ENCODE results near the gene SCNM1.
"Not testable (repeated sequence)": the region's sequence is repeated elsewhere in the genome, so short reads cannot be mapped to it uniquely, and the experiment has no call there.

The SCNM1 gene

DNA sequence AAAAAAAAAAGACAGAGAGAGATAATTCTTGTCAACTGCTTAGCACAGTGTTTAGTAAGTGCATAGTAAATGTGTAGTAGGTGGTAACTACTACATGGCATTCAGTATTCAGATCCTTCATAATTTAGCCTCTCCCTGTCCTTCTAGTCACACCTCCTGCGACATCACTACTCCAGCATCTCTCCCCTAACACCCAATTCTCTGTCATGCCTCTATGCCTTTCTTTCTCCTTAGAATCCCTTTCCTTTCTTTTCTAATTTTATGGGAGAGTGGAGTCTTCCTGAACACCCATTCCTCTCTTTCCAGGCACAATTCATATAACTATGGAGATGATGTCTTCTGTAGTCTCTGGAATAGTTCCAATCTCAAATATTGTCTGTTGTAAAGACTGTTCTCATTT lies 27.9 kb downstream of the SCNM1 start:
- H2AFZ ChIP-seq (ENCODE audit: low read length, unreplicated experiment): no peak overlapping the region
- peaks cover 16% of the 10 kb centered on the region for H3K79me2 ChIP-seq (ENCODE audit: control insufficient read depth, insufficient read depth, low read length, unreplicated experiment)
- H3K4me3 ChIP-seq (ENCODE audit: low read depth, low read length): peak overlapping the region; percentile 38; the same call in 1 of the 2 replicates
- H3K4me1 ChIP-seq (ENCODE audit: control insufficient read depth, insufficient read depth, low read length, unreplicated experiment): peaks cover 17% of the 10 kb centered on the region
- H3K27ac ChIP-seq (ENCODE audit: low read depth, low read length): peak overlapping the region; percentile 92
- no peaks in the 10 kb centered on the region for H3K36me3 ChIP-seq (ENCODE audit: insufficient read depth, low read length)
- H3K27me3 ChIP-seq (ENCODE audit: insufficient read depth, low read length): no peaks in the 10 kb centered on the region

DNA sequence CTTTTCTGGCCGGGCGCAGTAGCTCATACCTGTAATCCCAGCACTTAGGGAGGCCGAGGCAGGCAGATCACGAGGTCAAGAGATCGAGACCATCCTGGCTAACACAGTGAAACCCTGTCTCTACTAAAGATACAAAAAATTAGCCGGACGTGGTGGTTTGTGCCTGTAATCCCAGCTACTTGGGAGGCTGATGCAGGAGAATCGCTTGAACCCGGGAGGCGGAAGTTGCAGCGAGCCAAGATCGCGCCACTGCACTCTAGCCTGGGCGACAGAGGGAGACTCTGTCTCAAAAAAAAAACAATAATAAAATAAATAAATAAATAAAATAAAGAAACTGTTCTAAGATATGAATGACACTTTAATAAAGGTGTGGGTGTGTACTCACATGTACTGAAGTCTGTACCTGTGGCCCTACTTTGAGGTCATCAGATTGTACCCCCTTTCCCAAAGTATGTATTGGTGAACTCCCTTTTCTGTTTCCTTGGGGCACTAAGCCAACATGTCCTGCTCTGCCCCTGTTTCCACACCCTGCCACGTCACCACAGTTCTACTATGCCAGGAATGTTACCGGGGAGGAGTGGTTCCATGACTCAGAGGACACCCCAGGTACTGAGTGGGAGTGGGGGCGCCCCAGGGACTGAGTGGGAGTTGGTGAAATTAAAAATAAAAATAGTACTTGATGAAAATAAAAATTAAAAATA lies 29.1 kb downstream of the SCNM1 start:
- Histone ChIP-seq H3K27ac (ENCODE audit: low read depth, low read length) (peak overlapping the region; percentile 92), H3K4me3 (ENCODE audit: low read depth, low read length) (peak overlapping the region; percentile 61)
- H3K27me3 ChIP-seq (ENCODE audit: insufficient read depth, low read length): not testable (repeated sequence)

DNA sequence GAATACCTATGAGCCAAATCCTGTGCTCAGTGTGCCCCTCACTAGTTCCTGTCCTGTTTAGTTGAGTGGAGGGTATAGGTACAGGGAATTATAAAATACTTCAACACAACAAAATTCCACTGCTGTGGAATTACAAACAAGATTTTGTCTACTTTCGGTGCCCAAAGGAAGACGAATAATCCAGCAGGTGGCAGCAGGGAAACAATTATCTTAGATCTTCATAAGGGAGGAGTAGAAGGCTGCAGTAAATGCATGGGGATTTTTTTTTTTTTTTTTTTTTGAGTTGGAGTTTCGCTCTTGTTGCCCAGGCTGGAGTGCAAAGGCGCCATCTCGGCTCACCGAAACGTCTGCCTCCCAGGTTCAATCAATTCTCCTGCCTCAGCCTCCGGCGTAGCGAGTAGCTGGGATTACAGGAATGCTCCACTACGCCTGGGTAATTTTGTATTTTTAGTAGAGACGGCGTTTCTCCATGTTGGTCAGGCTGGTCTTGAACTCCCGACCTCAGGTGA lies 30.4 kb downstream of the SCNM1 start:
- Histone ChIP-seq H3K4me3 (ENCODE audit: low read depth, low read length) (peak overlapping the region; percentile 38), H3K36me3 (ENCODE audit: insufficient read depth, low read length) (no peaks in the 10 kb centered on the region), H3K79me2 (ENCODE audit: control insufficient read depth, insufficient read depth, low read length, unreplicated experiment) (peaks cover 26% of the 10 kb centered on the region), H3K4me1 (ENCODE audit: control insufficient read depth, insufficient read depth, low read length, unreplicated experiment) (peaks cover 15% of the 10 kb centered on the region), H3K27ac (ENCODE audit: low read depth, low read length) (peak overlapping the region; percentile 92), H3K27me3 (ENCODE audit: insufficient read depth, low read length) (no peaks in the 10 kb centered on the region), H2AFZ (ENCODE audit: low read length, unreplicated experiment) (no peak overlapping the region)

More for the DNA sequence above, 29.1 kb downstream of the SCNM1 start:
- not testable (repeated sequence) for H2AFZ ChIP-seq (ENCODE audit: low read length, unreplicated experiment); H3K36me3 ChIP-seq (ENCODE audit: insufficient read depth, low read length)
- Histone ChIP-seq H3K79me2 (ENCODE audit: control insufficient read depth, insufficient read depth, low read length, unreplicated experiment) (peaks cover 17% of the 10 kb centered on the region), H3K4me1 (ENCODE audit: control insufficient read depth, insufficient read depth, low read length, unreplicated experiment) (peaks cover 17% of the 10 kb centered on the region)

DNA sequence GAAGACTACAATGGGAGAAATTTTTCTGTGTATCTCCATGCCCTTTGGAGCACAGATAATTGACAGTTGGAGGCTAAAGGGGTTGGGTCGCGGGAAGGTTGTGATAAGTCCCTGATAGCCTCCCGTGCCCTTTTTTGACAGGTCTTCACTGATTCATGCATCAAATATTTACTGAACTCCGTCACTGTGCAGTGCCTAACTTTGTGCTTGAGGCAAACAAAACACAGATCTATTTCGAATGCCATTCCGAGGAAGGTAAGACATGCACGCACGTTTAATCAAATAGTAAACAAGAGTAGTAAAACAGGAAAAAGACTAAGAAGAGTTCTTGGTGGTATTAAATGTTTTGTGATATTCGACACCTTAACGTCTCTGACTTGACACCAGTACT lies 31.9 kb downstream of the SCNM1 start:
- Histone ChIP-seq H3K4me1 (ENCODE audit: control insufficient read depth, insufficient read depth, low read length, unreplicated experiment) (peaks cover 26% of the 10 kb centered on the region), H3K27me3 (ENCODE audit: insufficient read depth, low read length) (no peaks in the 10 kb centered on the region), H3K4me3 (ENCODE audit: low read depth, low read length) (peak overlapping the region; percentile 100), H3K36me3 (ENCODE audit: insufficient read depth, low read length) (peaks cover 6% of the 10 kb centered on the region), H2AFZ (ENCODE audit: low read length, unreplicated experiment) (peak overlapping the region; percentile 81), H3K27ac (ENCODE audit: low read depth, low read length) (peak overlapping the region; percentile 93), H3K79me2 (ENCODE audit: control insufficient read depth, insufficient read depth, low read length, unreplicated experiment) (peaks cover 42% of the 10 kb centered on the region)

DNA sequence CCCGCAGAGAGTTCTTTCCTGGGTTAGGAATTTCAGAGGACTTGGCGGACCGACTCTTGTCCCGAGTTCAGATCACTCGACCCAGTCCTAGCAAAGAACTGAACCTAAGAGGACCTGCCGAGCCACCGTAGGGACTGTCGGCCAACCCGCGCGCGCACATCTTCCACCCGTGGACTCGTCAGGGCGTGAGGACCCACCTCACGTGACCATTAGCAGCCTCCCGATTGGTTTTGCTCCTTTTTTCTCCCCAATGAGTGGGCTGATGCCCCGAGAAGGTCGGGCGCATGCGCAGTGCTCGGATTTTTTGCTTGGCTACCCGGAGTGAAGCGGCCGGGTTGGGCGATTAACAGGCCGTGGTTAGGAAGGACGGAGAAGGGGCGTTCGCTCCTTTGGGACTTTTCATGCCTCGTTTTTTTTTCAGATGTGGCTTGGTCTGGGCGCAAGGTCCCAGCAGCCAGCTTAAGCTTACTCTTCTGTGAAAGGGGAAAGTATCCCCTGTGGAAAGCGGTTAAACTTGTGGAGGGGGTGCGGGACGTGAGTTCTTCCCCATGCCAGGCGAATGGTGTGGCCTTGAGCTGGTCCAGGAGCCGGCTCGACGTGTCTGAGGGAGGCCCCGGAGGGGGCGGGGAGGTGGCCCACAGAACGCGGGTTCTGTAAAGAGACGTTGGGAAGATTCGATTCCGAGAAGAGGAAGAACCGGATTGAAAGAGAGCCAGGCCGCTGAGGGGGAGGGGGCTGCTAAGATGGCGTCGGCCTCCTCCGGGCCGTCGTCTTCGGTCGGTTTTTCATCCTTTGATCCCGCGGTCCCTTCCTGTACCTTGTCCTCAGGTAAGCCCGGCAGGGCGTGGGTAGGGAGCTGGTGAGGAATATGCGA lies 32.5 kb downstream of the SCNM1 start, which contains the start of gene PIP5K1A:
Gene PIP5K1A (plus strand): TSS at position 299 of the 874 bp plus-strand sequence. CDS start 445 bp downstream, at position 744.
- Histone ChIP-seq H2AFZ (ENCODE audit: low read length, unreplicated experiment) (peak within 1 kb of the TSS; percentile 90), H3K79me2 (ENCODE audit: control insufficient read depth, insufficient read depth, low read length, unreplicated experiment) (peaks cover 48% of the 10 kb centered on the region)

DNA sequence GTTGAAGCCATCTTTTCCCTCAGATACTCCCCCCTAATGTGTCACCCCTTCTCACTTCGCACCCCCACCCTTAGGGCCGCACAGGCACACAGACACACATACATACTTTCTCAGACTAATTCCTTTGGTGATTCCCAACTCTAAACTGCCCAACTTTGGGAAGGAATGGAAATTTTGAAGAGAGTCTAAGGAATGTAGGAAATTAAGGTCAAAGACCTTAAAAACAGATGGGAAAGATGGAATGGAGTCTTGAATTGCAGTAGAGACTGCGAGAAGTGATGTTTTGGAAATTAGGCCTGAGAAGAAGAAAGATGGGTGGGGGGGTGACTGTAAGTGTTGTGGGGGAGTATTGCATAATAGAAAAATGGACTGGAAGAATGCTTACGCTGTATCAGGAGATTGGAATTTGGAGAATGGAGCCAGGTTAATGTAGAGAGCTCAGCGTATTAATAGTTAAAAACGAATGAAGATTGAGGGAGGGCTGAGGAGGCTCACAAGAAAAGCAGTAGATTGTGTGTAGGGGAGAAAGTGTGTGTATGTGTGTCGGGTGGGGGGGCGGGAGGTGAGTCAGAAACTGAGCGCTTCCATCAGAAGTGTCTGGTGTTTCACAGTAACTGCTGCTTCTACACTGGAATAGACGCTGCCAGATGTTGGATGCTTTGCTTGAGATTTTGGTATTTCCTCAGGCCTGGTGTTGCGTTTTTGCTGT lies 34.1 kb downstream of the SCNM1 start:
- H3K27me3 ChIP-seq (ENCODE audit: insufficient read depth, low read length): no peaks in the 10 kb centered on the region
- H3K4me3 ChIP-seq (ENCODE audit: low read depth, low read length): peak overlapping the region; percentile 100
- H3K79me2 ChIP-seq (ENCODE audit: control insufficient read depth, insufficient read depth, low read length, unreplicated experiment): peaks cover 63% of the 10 kb centered on the region
- H3K4me1 ChIP-seq (ENCODE audit: control insufficient read depth, insufficient read depth, low read length, unreplicated experiment): peaks cover 26% of the 10 kb centered on the region
- H3K27ac ChIP-seq (ENCODE audit: low read depth, low read length): peak overlapping the region; percentile 93
- no peak overlapping the region for H2AFZ ChIP-seq (ENCODE audit: low read length, unreplicated experiment)
- H3K36me3 ChIP-seq (ENCODE audit: insufficient read depth, low read length): peaks cover 15% of the 10 kb centered on the region

More for the DNA sequence above, 32.5 kb downstream of the SCNM1 start, which contains the start of gene PIP5K1A:
- peak within 1 kb of the TSS; percentile 93 for H3K27ac ChIP-seq (ENCODE audit: low read depth, low read length)
- peak within 1 kb of the TSS; percentile 100 for H3K4me3 ChIP-seq (ENCODE audit: low read depth, low read length)
- no peaks in the 10 kb centered on the region for H3K27me3 ChIP-seq (ENCODE audit: insufficient read depth, low read length)
- H3K4me1 ChIP-seq (ENCODE audit: control insufficient read depth, insufficient read depth, low read length, unreplicated experiment): peaks cover 26% of the 10 kb centered on the region
- peaks cover 9% of the 10 kb centered on the region for H3K36me3 ChIP-seq (ENCODE audit: insufficient read depth, low read length)

DNA sequence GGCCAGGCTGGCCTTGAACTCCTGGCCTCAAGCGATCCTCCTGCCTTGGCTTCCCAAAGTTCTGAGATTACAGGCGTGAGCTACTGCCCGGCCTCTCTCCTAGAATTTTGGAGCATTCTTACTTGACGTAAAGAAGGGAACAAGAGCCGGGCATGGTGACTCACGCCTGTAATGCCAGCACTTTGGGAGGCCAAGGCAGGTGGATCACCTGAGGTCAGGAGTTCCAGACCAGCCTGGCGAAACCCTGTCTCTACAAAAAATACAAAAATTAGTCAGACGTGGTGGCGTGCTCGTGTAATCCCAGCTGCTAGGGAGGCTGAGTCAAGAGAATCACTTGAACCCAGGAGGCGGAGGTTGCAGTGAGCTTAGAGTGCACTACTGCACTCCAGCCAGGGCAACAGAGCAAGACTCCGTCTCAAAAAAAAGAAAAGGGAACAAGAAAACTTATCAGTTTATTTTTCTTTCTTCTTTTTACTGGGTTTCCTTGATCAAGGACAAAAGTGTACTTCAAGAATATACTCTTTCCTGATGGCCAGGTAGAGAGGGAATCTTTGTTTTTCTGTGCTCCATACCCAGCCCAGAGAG lies 39.5 kb downstream of the SCNM1 start:
- not testable (repeated sequence) for H2AFZ ChIP-seq (ENCODE audit: low read length, unreplicated experiment); H3K27me3 ChIP-seq (ENCODE audit: insufficient read depth, low read length); H3K4me3 ChIP-seq (ENCODE audit: low read depth, low read length); H3K27ac ChIP-seq (ENCODE audit: low read depth, low read length)
- Histone ChIP-seq H3K79me2 (ENCODE audit: control insufficient read depth, insufficient read depth, low read length, unreplicated experiment) (peaks cover 95% of the 10 kb centered on the region), H3K4me1 (ENCODE audit: control insufficient read depth, insufficient read depth, low read length, unreplicated experiment) (peaks cover 25% of the 10 kb centered on the region), H3K36me3 (ENCODE audit: insufficient read depth, low read length) (peaks cover 19% of the 10 kb centered on the region)

DNA sequence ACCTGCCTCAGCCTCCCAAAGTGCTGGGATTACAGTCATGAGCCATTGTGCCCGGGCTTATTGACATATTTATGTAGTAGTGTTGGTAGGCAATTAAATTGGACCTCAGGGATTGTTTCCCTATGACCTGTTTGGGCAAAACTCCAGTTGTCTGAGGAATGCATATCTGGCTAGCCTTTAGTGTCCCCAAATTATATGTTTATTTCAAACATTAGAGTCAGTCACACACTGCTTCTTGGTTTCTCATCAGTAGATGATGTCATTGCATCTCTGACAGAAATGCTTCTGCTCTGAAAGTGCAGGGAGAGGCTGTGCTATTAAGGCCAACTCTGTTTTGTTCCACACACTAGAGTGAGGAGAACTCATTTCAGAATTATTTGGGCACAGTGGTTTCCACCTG lies 44.9 kb downstream of the SCNM1 start:
- H3K27ac ChIP-seq (ENCODE audit: low read depth, low read length): no peak overlapping the region
- H3K4me3 ChIP-seq (ENCODE audit: low read depth, low read length): no peak overlapping the region
- peaks cover 10% of the 10 kb centered on the region for H3K4me1 ChIP-seq (ENCODE audit: control insufficient read depth, insufficient read depth, low read length, unreplicated experiment)
- H3K36me3 ChIP-seq (ENCODE audit: insufficient read depth, low read length): peaks cover 4% of the 10 kb centered on the region; the same call in 1 of the 2 replicates
- H3K79me2 ChIP-seq (ENCODE audit: control insufficient read depth, insufficient read depth, low read length, unreplicated experiment): peaks cover 91% of the 10 kb centered on the region
- H2AFZ ChIP-seq (ENCODE audit: low read length, unreplicated experiment): no peak overlapping the region
- H3K27me3 ChIP-seq (ENCODE audit: insufficient read depth, low read length): no peaks in the 10 kb centered on the region

DNA sequence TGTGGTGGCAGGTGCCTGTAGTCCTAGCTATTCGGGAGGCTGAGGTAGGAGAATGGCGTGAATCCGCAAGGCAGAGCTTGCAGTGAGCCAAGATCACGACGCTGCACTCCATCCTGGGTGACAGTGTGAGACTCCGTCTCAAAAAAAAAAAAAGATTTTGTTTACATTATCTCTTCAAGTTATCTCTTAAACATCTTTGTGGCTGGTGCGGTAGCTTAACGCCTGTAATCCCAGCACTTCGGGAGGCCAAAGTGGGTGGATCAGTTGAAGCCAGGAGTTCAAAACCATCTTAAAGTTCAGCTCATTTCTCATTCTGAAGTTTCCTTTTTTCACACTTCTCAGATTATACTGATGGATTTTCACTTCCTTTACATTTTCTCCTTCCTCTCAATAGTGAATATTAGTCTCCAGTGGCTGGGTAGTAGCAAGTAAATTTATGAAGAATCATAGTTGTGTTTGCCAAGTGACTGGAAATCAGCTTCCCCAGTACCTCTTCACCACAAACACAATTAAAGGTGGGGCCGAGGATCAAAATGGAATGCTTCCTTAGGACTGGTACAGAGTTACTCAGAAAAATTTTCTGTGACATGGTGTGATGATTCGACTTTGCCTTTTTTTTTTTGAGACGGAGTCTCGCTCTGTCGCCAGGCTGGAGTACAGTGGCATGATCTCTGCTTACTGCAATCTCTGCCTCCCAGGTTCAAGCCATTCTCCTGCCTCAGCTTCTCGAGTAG lies 46.2 kb downstream of the SCNM1 start:
- Histone ChIP-seq H3K79me2 (ENCODE audit: control insufficient read depth, insufficient read depth, low read length, unreplicated experiment) (peaks cover 91% of the 10 kb centered on the region), H2AFZ (ENCODE audit: low read length, unreplicated experiment) (no peak overlapping the region), H3K4me1 (ENCODE audit: control insufficient read depth, insufficient read depth, low read length, unreplicated experiment) (peaks cover 6% of the 10 kb centered on the region), H3K27ac (ENCODE audit: low read depth, low read length) (no peak overlapping the region), H3K27me3 (ENCODE audit: insufficient read depth, low read length) (no peaks in the 10 kb centered on the region), H3K4me3 (ENCODE audit: low read depth, low read length) (no peak overlapping the region), H3K36me3 (ENCODE audit: insufficient read depth, low read length) (peaks cover 7% of the 10 kb centered on the region)

Measured in ACC112 (cell line).